ENCODE measurements around the gene SEMA3F.
A peak's percentile ranks its signal among the peaks of the same experiment; 100 is the strongest.

The SEMA3F gene

GRCh38 chr3:50196253-50196801 lies 41.2 kb downstream of the SEMA3F start:
- ATAC-seq = no peak
- H3K9me3 Mint-ChIP-seq = no peaks in the 10 kb centered on the region

GRCh38 chr3:50201573-50202315 lies 46.6 kb downstream of the SEMA3F start:
- Mint-ChIP-seq H3K27me3 (peaks cover 41% of the 10 kb centered on the region), H3K27ac (no peak overlapping the region), H3K4me1 (no peaks in the 10 kb centered on the region), H3K36me3 (ENCODE audit: low read depth) (no peaks in the 10 kb centered on the region), H3K9me3 (no peaks in the 10 kb centered on the region), H3K4me3 (no peak overlapping the region)
- ATAC-seq (no peak), DNase-seq (no peak)

More at GRCh38 chr3:50196253-50196801, 41.2 kb downstream of the SEMA3F start:
- Mint-ChIP-seq H3K4me3 (no peak overlapping the region), H3K27ac (no peak overlapping the region), H3K4me1 (peaks cover 12% of the 10 kb centered on the region), H3K27me3 (peaks cover 24% of the 10 kb centered on the region), H3K36me3 (ENCODE audit: low read depth) (no peaks in the 10 kb centered on the region)
- DNase-seq = no peak

GRCh38 chr3:50202353-50203112 lies 47.4 kb downstream of the SEMA3F start:
- no peak for DNase-seq
- Mint-ChIP-seq H3K4me3 (no peak overlapping the region), H3K4me1 (no peaks in the 10 kb centered on the region), H3K36me3 (ENCODE audit: low read depth) (no peaks in the 10 kb centered on the region), H3K27ac (no peak overlapping the region), H3K9me3 (no peaks in the 10 kb centered on the region), H3K27me3 (peaks cover 48% of the 10 kb centered on the region)
- no peak for ATAC-seq

GRCh38 chr3:50203113-50203808 lies 48.1 kb downstream of the SEMA3F start:
- Mint-ChIP-seq H3K4me1 (no peaks in the 10 kb centered on the region), H3K27me3 (peaks cover 48% of the 10 kb centered on the region), H3K36me3 (ENCODE audit: low read depth) (no peaks in the 10 kb centered on the region), H3K4me3 (no peak overlapping the region), H3K27ac (no peak overlapping the region), H3K9me3 (no peaks in the 10 kb centered on the region)
- no peak for DNase-seq
- no peak for ATAC-seq

- no peak for ATAC-seq
- DNase-seq = no peak
- H3K4me1 Mint-ChIP-seq = no peaks in the 10 kb centered on the region
- no peaks in the 10 kb centered on the region for H3K36me3 Mint-ChIP-seq (ENCODE audit: low read depth)
- no peaks in the 10 kb centered on the region for H3K9me3 Mint-ChIP-seq
- H3K4me3 Mint-ChIP-seq = no peak overlapping the region
- peaks cover 50% of the 10 kb centered on the region for H3K27me3 Mint-ChIP-seq
- H3K27ac Mint-ChIP-seq = no peak overlapping the region
These were observed 49.0 kb downstream of the SEMA3F start for GRCh38 chr3:50203809-50204803.

GRCh38 chr3:50204804-50205412 lies 49.8 kb downstream of the SEMA3F start, which contains the start of gene SLC38A3:
Gene SLC38A3, plus strand, starts transcription at chr3:50205271. Its CDS starts 8,929 bp downstream, at chr3:50214200.
- Mint-ChIP-seq H3K4me3 (no peak within 1 kb of the TSS), H3K27ac (no peak within 1 kb of the TSS), H3K36me3 (ENCODE audit: low read depth) (no peaks in the 10 kb centered on the region), H3K27me3 (peaks cover 48% of the 10 kb centered on the region), H3K4me1 (no peaks in the 10 kb centered on the region), H3K9me3 (no peaks in the 10 kb centered on the region)
- DNase-seq (no peak), ATAC-seq (no peak)

GRCh38 chr3:50205413-50206276 lies 50.5 kb downstream of the SEMA3F start:
- Mint-ChIP-seq H3K36me3 (ENCODE audit: low read depth) (no peaks in the 10 kb centered on the region), H3K4me1 (no peaks in the 10 kb centered on the region), H3K27ac (no peak overlapping the region), H3K4me3 (no peak overlapping the region), H3K27me3 (peaks cover 47% of the 10 kb centered on the region), H3K9me3 (no peaks in the 10 kb centered on the region)
- DNase-seq (peak; percentile 37), ATAC-seq (no peak)

- Mint-ChIP-seq H3K36me3 (ENCODE audit: low read depth) (no peaks in the 10 kb centered on the region), H3K27ac (no peak overlapping the region), H3K4me3 (no peak overlapping the region), H3K4me1 (peaks cover 4% of the 10 kb centered on the region), H3K9me3 (no peaks in the 10 kb centered on the region), H3K27me3 (peaks cover 39% of the 10 kb centered on the region)
- ATAC-seq = no peak
- DNase-seq = no peak
These were observed 52.4 kb downstream of the SEMA3F start for GRCh38 chr3:50207359-50208042.

- Mint-ChIP-seq H3K4me3 (no peak overlapping the region), H3K27ac (no peak overlapping the region), H3K4me1 (peaks cover 4% of the 10 kb centered on the region), H3K9me3 (no peaks in the 10 kb centered on the region), H3K36me3 (ENCODE audit: low read depth) (no peaks in the 10 kb centered on the region), H3K27me3 (peaks cover 29% of the 10 kb centered on the region)
- DNase-seq (no peak), ATAC-seq (no peak)
These were observed 53.7 kb downstream of the SEMA3F start for GRCh38 chr3:50208677-50209344.

- ATAC-seq (no peak), DNase-seq (no peak)
- Mint-ChIP-seq H3K4me1 (peaks cover 4% of the 10 kb centered on the region), H3K36me3 (ENCODE audit: low read depth) (no peaks in the 10 kb centered on the region), H3K9me3 (no peaks in the 10 kb centered on the region), H3K4me3 (no peak overlapping the region), H3K27ac (no peak overlapping the region), H3K27me3 (peaks cover 19% of the 10 kb centered on the region)
These were observed 55.0 kb downstream of the SEMA3F start for GRCh38 chr3:50210176-50210509.

- H3K27ac Mint-ChIP-seq = no peak overlapping the region
- no peak for ATAC-seq
These were observed 55.6 kb downstream of the SEMA3F start for GRCh38 chr3:50210510-50211367.

More at GRCh38 chr3:50210510-50211367, 55.6 kb downstream of the SEMA3F start:
- no peaks in the 10 kb centered on the region for H3K9me3 Mint-ChIP-seq
- H3K27me3 Mint-ChIP-seq = peaks cover 19% of the 10 kb centered on the region
- peaks cover 4% of the 10 kb centered on the region for H3K4me1 Mint-ChIP-seq
- no peak overlapping the region for H3K4me3 Mint-ChIP-seq
- no peak for DNase-seq
- no peaks in the 10 kb centered on the region for H3K36me3 Mint-ChIP-seq (ENCODE audit: low read depth)

All from activated naive CD8-positive, alpha-beta T cell treated with anti-CD3 and anti-CD28 coated beads, Interleukin-2, amount 50 U/mL, for 24 hours (primary cell).